Effector memory CD8-positive, alpha-beta T cell (primary cell): Measurements from ENCODE around the gene GYG2.

Experiments used
- ATAC-seq: fragments of 150-1000 bp; cut with Tn5 transposase; replicated peaks from 2 replicates; pipeline ENCODE4 v1.10.0; 2021; ENCODE audit warnings: mild to moderate bottlenecking, moderate library complexity
- DNase-seq, 3 experiments: peaks; one replicate each; pipeline ENCODE4 v3.0.0; 2021
- H3K27ac Mint-ChIP-seq, 2 donors: one replicate each; pipeline ENCODE4 v1.8.0; 2022; ENCODE audit warnings: mild to moderate bottlenecking in 2 of 2, mixed read lengths in 2 of 2, moderate library complexity in 2 of 2
- H3K27me3 Mint-ChIP-seq, 2 donors: one replicate each; pipeline ENCODE4 v1.8.0; 2022; ENCODE audit warnings: mixed read lengths in 2 of 2
- H3K36me3 Mint-ChIP-seq: one replicate; pipeline ENCODE4 v1.8.0; 2022; ENCODE audit warnings: mild to moderate bottlenecking, moderate library complexity, mixed read lengths; ENCODE audit not compliant: insufficient read depth
- H3K4me1 Mint-ChIP-seq, 2 donors: one replicate each; pipeline ENCODE4 v1.8.0; 2022; ENCODE audit warnings: low read depth in 2 of 2, mixed read lengths in 2 of 2
- H3K4me3 Mint-ChIP-seq, 2 donors: one replicate each; pipeline ENCODE4 v1.8.0; 2022; ENCODE audit warnings: mild to moderate bottlenecking in 2 of 2, mixed read lengths in 2 of 2, moderate library complexity in 2 of 2
- H3K9me3 Mint-ChIP-seq, 2 donors: one replicate each; pipeline ENCODE4 v1.8.0; 2022; ENCODE audit warnings: mixed read lengths in 2 of 2

The GYG2 gene

GRCh38 chrX:2862404-2862803 is 33.7 kb downstream of the GYG2 start:
- no peaks in the 10 kb centered on the region for H3K4me1 Mint-ChIP-seq
- ATAC-seq: no peak
- no peak overlapping the region for H3K4me3 Mint-ChIP-seq
- no peak overlapping the region for H3K27ac Mint-ChIP-seq
- H3K27me3 Mint-ChIP-seq: peaks cover 13 to 15% of the 10 kb centered on the region in 2 donors
- no peak for DNase-seq
- H3K9me3 Mint-ChIP-seq: no peaks in the 10 kb centered on the region
- no peaks in the 10 kb centered on the region for H3K36me3 Mint-ChIP-seq

DNA sequence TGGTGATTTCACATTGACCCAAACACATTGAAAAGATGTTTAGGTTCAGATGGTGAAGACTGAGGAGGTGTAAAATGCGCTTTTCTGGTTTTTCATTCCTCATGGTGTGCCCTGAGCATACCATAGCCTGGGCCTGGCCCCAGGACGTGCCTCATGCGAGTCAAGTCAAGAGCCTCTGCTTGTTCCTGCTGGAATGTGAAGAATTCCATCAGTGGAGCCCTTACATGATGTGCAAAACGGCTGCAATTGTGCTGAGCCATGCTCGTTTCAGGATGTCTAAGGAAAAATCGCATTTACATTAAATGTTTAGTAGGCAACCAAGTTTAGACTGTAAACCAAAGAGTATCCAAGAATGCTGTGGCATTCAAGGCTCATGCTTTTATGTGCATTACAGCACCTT is 34.9 kb downstream of the GYG2 start:
- no peak overlapping the region for H3K4me3 Mint-ChIP-seq
- no peaks in the 10 kb centered on the region for H3K4me1 Mint-ChIP-seq
- H3K27me3 Mint-ChIP-seq: peaks cover 13 to 16% of the 10 kb centered on the region in 2 donors
- no peaks in the 10 kb centered on the region for H3K36me3 Mint-ChIP-seq
- no peaks in the 10 kb centered on the region for H3K9me3 Mint-ChIP-seq
- no peak for ATAC-seq
- DNase-seq: no peak
- H3K27ac Mint-ChIP-seq: no peak overlapping the region

DNA sequence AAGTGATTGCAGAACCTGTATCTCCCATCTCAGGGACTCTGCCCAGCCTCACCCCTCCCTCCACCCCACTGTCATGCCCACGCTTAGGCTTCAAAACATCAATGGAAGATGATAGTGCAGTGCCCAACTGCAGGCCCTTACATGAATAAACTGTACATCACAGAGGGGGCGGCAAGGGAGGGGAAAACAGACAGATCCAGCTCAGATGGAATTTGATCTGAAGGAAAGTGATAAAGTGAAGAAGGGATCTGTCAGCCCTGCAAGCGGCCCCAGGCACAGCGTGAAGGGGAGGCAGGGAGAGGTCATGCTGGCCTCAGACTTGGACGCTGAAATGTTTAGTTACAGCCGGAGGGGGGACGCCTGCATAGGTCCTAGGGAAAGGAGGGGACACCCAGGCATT is 38.5 kb downstream of the GYG2 start:
- Mint-ChIP-seq H3K27ac (no peak overlapping the region), H3K36me3 (no peaks in the 10 kb centered on the region), H3K4me1 (no peaks in the 10 kb centered on the region), H3K27me3 (peaks cover 8% of the 10 kb centered on the region in 2 donors), H3K4me3 (no peak overlapping the region), H3K9me3 (no peaks in the 10 kb centered on the region)
- ATAC-seq (no peak), DNase-seq (no peak)

DNA sequence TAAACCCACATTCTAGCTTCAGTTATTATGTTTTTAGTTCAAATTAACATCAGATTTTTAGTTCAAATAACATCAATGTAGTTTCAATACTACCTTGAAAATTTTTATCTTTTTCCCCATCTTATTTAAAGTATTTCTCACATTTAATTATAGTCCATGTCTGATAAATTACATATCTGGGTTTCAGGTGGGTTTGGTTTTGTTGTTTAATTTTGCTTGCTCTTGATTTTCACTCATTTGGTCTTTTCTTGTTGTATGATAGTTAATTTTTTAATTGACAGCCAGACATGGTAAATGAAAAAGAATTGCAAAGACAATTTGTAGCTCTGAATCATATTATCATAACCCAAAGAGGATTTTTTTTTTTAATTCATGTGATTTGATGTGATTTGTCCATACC is 41.9 kb downstream of the GYG2 start:
- Mint-ChIP-seq H3K36me3 (no peaks in the 10 kb centered on the region), H3K27ac (no peak overlapping the region), H3K4me1 (no peaks in the 10 kb centered on the region), H3K27me3 (peaks cover 7 to 13% of the 10 kb centered on the region in 2 donors), H3K9me3 (no peaks in the 10 kb centered on the region), H3K4me3 (no peak overlapping the region)
- DNase-seq (no peak), ATAC-seq (no peak)

DNA sequence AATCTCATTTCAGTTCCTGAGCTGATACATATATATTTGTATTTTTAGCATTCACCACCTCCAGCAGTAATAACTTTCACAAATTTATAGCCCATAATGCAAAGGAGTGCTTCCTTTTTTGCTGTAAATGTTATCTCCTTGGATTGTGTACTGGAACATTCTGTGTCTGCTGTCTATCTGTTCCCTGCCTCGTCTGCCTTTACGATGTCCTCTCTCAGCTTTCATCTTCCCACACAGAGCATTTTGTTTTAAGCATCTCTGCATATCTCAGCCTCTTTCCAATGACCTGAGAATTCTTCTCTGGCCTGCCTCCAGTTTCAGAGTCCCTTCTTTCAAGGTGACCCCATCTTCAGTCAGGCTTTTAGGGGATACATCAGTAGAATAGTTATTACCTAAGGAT is 43.1 kb downstream of the GYG2 start:
- no peaks in the 10 kb centered on the region for H3K4me1 Mint-ChIP-seq
- ATAC-seq (no peak), DNase-seq (no peak)
- H3K4me3 Mint-ChIP-seq: no peak overlapping the region
- no peak overlapping the region for H3K27ac Mint-ChIP-seq
- H3K36me3 Mint-ChIP-seq: no peaks in the 10 kb centered on the region
- H3K9me3 Mint-ChIP-seq: no peaks in the 10 kb centered on the region
- H3K27me3 Mint-ChIP-seq: peaks cover 7 to 10% of the 10 kb centered on the region in 2 donors

DNA sequence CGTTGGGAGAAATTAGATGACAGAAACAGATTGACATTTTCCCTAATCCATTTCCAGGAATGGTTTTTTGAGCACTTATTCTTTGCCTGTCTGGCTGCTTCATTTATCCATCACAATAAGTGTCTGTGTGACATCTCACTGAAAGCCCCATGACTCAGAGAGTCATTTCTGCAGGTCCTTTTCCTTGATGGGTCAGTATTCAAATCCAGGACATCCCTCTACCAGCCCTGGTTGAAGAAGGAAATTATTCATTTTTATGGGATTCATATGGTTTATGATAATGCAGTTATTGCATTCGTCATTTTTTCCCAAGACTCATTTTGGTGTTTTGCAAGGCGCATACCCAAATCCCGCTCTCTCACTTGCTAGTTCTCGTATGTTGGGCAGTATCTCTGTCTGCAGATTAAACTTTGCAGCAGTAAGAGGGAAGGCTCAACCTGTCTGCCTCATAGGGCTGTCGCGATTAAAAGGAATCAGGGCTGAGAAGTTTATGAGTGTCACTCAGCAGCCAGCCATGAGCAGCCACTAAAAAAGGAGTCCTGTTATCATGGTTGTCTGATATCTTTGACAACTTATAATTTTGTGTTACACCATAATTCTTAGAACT is 44.0 kb downstream of the GYG2 start:
- DNase-seq: no peak
- H3K36me3 Mint-ChIP-seq: no peaks in the 10 kb centered on the region
- H3K27ac Mint-ChIP-seq: no peak overlapping the region
- H3K27me3 Mint-ChIP-seq: peaks cover 0 to 10% of the 10 kb centered on the region in 2 donors
- ATAC-seq: no peak
- H3K4me1 Mint-ChIP-seq: no peaks in the 10 kb centered on the region
- no peaks in the 10 kb centered on the region for H3K9me3 Mint-ChIP-seq
- no peak overlapping the region for H3K4me3 Mint-ChIP-seq

DNA sequence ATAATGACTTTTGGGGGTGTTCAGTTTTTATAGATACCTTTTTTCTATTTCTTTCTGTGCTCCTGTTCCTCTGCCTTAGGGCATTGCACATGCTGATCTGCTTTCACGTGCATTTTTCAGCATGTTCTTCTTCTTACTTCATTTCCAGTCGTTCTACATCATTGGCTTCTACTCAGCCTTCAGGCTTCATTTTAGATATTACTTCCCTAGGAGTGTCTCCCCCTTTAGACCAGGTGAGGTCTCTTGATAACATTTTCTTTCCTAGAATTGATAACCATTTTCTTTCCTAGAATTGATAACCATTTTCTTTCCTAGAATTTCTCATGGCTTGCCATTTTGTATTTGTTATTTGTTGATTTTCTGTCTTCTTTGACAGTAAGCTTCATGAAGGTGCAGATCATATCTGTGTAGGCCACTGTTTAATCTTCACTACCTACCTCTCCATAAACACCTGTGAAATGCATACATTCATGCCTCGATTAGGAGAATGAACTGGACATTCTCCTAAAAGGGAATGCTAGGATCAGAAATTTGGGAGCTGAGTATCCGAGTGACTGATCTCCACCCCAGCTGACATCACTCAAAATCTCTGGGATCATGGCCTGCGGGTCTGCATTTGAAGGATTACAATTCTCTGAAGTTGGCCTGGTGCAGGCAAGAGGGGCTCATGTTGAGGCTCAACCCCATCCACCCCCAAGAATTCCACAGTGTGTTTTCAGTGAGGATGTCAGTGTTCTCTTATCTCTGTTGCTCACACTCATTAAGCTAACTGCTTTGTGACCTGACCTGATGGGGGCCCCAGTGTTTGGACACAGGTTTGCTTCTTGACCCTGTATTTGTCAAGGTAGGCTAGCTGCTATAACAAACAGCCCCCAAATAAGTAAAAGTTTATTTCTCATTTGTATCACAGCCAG is 45.7 kb downstream of the GYG2 start:
- DNase-seq (no peak), ATAC-seq (no peak)
- no peaks in the 10 kb centered on the region for H3K4me1 Mint-ChIP-seq
- no peak overlapping the region for H3K4me3 Mint-ChIP-seq
- no peaks in the 10 kb centered on the region for H3K9me3 Mint-ChIP-seq
- H3K27me3 Mint-ChIP-seq: peaks cover 0 to 12% of the 10 kb centered on the region in 2 donors
- no peaks in the 10 kb centered on the region for H3K36me3 Mint-ChIP-seq
- H3K27ac Mint-ChIP-seq: no peak overlapping the region

DNA sequence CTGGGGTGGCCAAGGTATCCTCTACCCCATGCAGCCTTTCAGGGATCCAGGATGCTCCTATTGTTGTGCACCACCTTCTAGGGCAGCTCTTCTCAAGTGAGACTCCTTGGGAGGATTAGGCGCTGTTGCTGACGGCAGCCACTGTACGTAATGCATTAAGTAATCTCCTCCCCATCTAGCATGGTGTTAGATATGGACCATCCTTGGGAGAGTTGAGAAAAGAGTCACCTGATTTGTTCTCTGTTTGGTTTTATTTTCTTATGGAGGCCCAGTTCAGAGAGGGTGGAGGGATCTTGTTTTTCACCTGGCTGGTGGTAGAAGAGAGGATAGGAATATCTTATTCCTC is 46.4 kb downstream of the GYG2 start:
- no peaks in the 10 kb centered on the region for H3K9me3 Mint-ChIP-seq
- peaks cover 0 to 17% of the 10 kb centered on the region in 2 donors for H3K27me3 Mint-ChIP-seq
- no peak for ATAC-seq
- no peaks in the 10 kb centered on the region for H3K4me1 Mint-ChIP-seq
- no peak overlapping the region for H3K27ac Mint-ChIP-seq
- DNase-seq: no peak
- no peak overlapping the region for H3K4me3 Mint-ChIP-seq
- H3K36me3 Mint-ChIP-seq: no peaks in the 10 kb centered on the region

GRCh38 chrX:2875798-2876399 is 47.2 kb downstream of the GYG2 start:
- no peaks in the 10 kb centered on the region for H3K4me1 Mint-ChIP-seq
- no peak for ATAC-seq
- H3K4me3 Mint-ChIP-seq: no peak overlapping the region
- no peaks in the 10 kb centered on the region for H3K9me3 Mint-ChIP-seq
- H3K36me3 Mint-ChIP-seq: no peaks in the 10 kb centered on the region
- H3K27me3 Mint-ChIP-seq: peaks cover 0 to 17% of the 10 kb centered on the region in 2 donors
- no peak overlapping the region for H3K27ac Mint-ChIP-seq
- DNase-seq: no peak

- no peaks in the 10 kb centered on the region for H3K9me3 Mint-ChIP-seq
- ATAC-seq (no peak), DNase-seq (no peak)
- H3K36me3 Mint-ChIP-seq: no peaks in the 10 kb centered on the region
- H3K4me1 Mint-ChIP-seq: no peaks in the 10 kb centered on the region
- no peak overlapping the region for H3K4me3 Mint-ChIP-seq
- no peak overlapping the region for H3K27ac Mint-ChIP-seq
- peaks cover 12 to 20% of the 10 kb centered on the region in 2 donors for H3K27me3 Mint-ChIP-seq
These were observed 49.8 kb downstream of the GYG2 start for GRCh38 chrX:2878563-2878962.

DNA sequence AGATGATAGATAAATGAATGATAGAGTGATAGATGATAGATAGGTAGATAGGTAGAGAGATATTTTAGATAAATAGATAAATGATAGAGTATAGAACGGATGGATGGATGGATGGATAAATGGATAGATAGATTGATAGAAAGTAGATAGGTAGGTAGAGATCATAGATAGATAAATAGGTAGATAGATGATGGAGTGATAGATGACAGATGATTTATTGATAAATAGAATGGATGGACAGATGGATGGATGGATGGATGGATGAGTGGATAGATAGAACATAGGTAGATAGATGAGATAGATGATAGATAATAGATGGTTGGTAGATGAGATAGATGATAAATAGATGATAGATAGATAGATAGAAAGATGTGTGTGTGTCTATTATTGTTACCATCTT is 50.9 kb downstream of the GYG2 start:
- ATAC-seq (no peak), DNase-seq (no peak)
- H3K4me3 Mint-ChIP-seq: no peak overlapping the region
- H3K4me1 Mint-ChIP-seq: no peaks in the 10 kb centered on the region
- H3K27me3 Mint-ChIP-seq: peaks cover 12 to 13% of the 10 kb centered on the region in 2 donors
- H3K9me3 Mint-ChIP-seq: no peaks in the 10 kb centered on the region
- H3K27ac Mint-ChIP-seq: no peak overlapping the region
- H3K36me3 Mint-ChIP-seq: no peaks in the 10 kb centered on the region

DNA sequence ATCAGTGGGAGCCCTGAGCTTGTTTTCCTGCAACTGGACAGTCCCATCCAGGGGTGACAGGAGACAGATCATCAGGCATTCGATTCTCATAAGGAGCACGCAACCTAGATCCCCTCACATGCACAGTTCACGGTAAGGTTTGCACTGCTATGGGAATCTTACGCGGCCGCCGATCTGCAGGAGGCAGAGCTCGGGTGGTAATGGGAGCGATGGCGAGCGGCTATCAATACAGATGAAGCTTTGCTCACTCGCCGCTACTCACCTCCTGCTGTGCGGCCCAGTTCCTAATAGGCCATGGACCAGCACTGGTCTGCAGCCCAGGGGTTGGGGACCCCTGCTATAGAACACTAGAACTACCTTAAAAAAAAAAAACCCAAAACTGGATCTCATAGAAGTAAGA is 55.0 kb downstream of the GYG2 start:
- DNase-seq (no peak), ATAC-seq (no peak)
- no peaks in the 10 kb centered on the region for H3K4me1 Mint-ChIP-seq
- H3K36me3 Mint-ChIP-seq: no peaks in the 10 kb centered on the region
- H3K4me3 Mint-ChIP-seq: no peak overlapping the region
- H3K27ac Mint-ChIP-seq: no peak overlapping the region
- H3K27me3 Mint-ChIP-seq: peaks cover 12 to 13% of the 10 kb centered on the region in 2 donors
- no peaks in the 10 kb centered on the region for H3K9me3 Mint-ChIP-seq

DNA sequence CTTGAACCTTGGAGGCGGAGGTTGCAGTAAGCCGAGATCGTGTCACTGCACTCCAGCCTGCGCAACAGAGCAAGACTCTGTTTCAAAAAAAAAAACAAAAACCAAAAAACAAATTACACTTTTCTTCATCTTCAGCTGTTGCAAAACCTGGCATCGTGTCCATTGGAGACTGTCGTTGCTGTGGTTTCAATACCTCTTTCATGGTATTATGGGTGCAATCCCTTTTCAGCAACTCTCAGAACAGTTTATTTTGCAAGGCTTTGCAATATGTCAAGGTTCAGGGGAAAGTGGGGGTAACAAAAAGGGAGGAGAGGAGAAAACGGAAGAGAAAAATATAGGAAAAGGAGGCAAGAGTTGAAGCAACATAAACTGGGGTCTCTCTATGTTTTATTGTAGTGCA is 59.6 kb downstream of the GYG2 start:
- H3K9me3 Mint-ChIP-seq: no peaks in the 10 kb centered on the region
- ATAC-seq (no peak), DNase-seq (no peak)
- H3K4me3 Mint-ChIP-seq: peak overlapping the region; percentile 76 to 79
- H3K36me3 Mint-ChIP-seq: no peaks in the 10 kb centered on the region
- peaks cover 0 to 7% of the 10 kb centered on the region in 2 donors for H3K4me1 Mint-ChIP-seq
- no peak overlapping the region for H3K27ac Mint-ChIP-seq
- no peaks in the 10 kb centered on the region for H3K27me3 Mint-ChIP-seq
